BE2C (cell line): Measurements from ENCODE around the gene NRF1.

Experiments
- DNase-seq: peaks from one replicate; pipeline ENCODE4 v3.0.0-alpha.2; 2020
- H3K27me3 ChIP-seq: fragments of 250-450 bp; sonication (Bioruptor Pico); 2 replicates; pipeline ENCODE4 v1.5.1; 2020; ENCODE audit warnings: mild to moderate bottlenecking
- H3K36me3 ChIP-seq: fragments of 250-450 bp; sonication (Bioruptor Pico); 2 replicates; pipeline ENCODE4 v1.5.1; 2020; ENCODE audit warnings: mild to moderate bottlenecking
- H3K4me1 ChIP-seq: fragments of 250-450 bp; sonication (Bioruptor Pico); 2 replicates; pipeline ENCODE4 v1.5.1; 2020
- H3K4me3 ChIP-seq: 2 replicates; pipeline ENCODE4 v1.5.1; 2011; ENCODE audit warnings: low read depth, low read length
- H3K9me3 ChIP-seq: fragments of 250-450 bp; sonication (Bioruptor Pico); 2 replicates; pipeline ENCODE4 v1.5.1; 2020
- TF ChIP-seq, protein P1 (sequence below): IDR thresholded peaks from 2 replicates; pipeline ENCODE4 v1.5.1; 2012; ENCODE audit warnings: mild to moderate bottlenecking, low read depth, low read length

Gene NRF1

DNA sequence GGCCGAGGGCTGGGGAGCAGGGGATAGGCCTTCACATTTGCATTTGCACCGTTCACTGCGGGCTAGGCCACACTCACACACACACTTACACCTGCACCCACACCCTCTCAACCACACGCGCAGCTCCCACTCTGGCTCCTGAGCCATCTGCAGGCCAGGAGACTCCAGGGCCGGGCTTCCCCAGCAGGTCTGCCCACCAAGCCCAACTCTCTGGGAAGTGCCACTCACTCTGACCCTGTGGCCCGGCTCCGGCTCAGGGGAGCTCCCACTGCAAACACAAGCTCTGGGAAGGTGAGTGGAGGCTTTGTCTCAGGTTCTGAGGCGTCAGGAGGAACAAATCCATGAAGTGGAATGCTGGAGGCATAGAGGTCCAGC, 157.9 kb downstream of the NRF1 start:
- Histone ChIP-seq H3K4me1 (no peaks in the 10 kb centered on the region), H3K9me3 (no peaks in the 10 kb centered on the region)

DNA sequence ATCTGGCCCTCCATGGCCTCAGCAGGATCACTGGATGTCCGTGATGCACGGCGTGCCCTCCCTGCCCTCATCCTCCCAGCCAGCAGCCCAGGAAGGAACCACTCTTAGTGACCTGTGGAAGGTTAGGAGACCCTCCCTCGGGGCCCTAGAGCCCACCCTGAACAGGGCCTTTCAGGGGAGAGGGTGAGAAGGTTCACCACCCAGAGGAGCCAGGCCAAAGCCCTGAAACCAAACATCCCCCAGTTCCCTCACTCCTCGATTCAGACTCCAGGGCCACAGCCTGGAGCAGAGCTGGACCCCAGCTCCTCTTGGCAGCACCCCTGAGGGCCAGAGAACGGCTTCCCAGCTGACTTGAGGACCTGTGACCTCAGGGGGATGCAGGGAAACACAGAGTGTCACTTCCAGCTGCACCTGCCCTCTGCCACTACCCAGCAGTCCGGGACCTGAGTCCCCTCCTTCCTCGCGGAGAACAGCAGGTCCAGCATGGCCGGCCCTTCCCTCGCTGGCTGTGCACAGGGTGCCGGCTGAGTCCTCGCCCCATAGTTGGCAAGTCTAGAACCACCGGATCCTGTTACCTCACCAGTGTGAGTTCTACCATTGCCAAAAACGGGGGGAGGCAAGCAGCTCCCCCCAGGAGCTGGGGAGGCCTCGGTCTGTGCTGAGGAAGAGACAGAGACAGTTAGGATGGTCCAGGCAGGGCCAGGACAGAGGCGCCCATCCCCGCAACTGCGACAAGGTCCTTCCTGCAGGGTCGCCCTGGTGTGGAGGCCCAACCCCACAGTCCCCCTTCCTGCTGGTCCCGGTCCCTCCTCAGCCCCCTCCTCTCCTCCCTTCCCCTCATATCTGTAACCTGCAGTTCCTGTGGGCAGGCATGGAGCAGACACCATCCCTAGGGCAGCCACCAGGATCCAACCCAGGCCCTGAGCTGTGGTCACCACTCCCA, 158.6 kb downstream of the NRF1 start:
- H3K36me3 ChIP-seq = no peaks in the 10 kb centered on the region
- H3K4me1 ChIP-seq = no peaks in the 10 kb centered on the region
- H3K4me3 ChIP-seq = no peak overlapping the region
- H3K27me3 ChIP-seq = no peaks in the 10 kb centered on the region
- no peak for DNase-seq
- TF ChIP-seq, protein P1, sequence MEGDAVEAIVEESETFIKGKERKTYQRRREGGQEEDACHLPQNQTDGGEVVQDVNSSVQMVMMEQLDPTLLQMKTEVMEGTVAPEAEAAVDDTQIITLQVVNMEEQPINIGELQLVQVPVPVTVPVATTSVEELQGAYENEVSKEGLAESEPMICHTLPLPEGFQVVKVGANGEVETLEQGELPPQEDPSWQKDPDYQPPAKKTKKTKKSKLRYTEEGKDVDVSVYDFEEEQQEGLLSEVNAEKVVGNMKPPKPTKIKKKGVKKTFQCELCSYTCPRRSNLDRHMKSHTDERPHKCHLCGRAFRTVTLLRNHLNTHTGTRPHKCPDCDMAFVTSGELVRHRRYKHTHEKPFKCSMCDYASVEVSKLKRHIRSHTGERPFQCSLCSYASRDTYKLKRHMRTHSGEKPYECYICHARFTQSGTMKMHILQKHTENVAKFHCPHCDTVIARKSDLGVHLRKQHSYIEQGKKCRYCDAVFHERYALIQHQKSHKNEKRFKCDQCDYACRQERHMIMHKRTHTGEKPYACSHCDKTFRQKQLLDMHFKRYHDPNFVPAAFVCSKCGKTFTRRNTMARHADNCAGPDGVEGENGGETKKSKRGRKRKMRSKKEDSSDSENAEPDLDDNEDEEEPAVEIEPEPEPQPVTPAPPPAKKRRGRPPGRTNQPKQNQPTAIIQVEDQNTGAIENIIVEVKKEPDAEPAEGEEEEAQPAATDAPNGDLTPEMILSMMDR = no peak
- no peaks in the 10 kb centered on the region for H3K9me3 ChIP-seq

More for the DNA sequence above, 157.9 kb downstream of the NRF1 start:
- H3K27me3 ChIP-seq = no peaks in the 10 kb centered on the region
- no peak overlapping the region for H3K4me3 ChIP-seq
- no peaks in the 10 kb centered on the region for H3K36me3 ChIP-seq
- TF ChIP-seq, protein P1 = no peak
- no peak for DNase-seq

DNA sequence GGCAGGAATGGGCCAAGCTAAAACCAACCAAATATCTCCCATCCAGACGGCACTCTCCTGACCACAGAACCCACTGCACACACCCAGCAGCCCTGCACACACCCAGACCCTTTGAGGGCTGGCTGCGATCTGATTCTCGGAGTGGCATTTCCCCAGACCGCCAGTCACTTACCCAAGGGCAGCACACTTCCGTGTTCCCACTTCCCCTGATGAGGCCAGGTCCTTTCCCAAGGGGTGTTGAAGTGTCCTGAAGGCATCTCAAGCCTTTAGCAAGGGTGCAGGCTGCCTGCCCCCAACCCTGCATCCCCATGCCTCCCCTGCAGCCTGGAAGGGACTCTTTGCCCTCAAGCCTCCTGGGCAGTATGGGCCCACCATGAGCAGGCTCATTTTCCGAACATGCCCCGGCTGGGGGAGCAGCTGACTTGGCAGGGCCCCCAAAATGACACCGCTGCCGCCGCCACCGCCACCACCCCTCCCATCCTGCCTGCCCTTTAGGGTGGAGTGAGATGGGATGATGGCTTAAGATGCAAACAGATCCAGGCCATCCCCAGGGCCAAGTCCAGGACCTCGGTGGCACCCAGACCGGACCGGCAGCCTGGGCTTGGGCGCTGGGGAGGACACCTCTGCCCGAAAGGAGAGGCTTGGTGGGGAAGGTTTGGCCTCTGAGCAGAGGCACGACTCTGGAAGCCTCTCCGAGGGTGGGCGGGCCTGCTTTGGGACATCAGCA, 159.8 kb downstream of the NRF1 start:
- TF ChIP-seq, protein P1 = no peak
- Histone ChIP-seq H3K27me3 (no peaks in the 10 kb centered on the region), H3K36me3 (no peaks in the 10 kb centered on the region), H3K9me3 (no peaks in the 10 kb centered on the region), H3K4me3 (no peak overlapping the region), H3K4me1 (no peaks in the 10 kb centered on the region)
- no peak for DNase-seq

DNA sequence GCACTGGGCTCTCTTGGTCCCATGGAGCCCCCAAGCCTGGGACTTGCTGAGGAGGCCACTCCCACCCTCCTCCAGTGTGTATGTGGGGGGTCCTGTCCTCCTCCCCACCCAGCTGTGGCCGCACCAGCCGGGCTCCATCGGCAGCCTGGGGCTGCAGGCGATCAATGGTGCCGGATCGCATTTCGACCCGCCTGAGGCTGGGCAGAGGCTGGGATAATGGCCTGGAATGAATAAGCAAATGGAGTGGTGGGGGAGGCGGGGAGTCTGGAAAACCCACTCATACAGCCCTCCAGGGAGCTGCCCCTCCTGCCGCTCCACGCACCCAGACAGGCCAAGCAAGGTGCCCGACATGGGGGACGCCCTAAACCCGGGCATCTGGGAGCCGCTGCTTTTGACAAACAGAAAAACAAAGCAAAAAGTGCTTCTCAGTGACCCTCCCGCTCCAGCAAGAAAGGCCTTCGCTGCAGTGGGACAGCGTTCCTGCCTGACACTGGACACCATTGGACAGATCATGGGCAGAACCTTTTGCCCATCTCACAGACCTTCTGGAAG, 160.5 kb downstream of the NRF1 start:
- no peaks in the 10 kb centered on the region for H3K36me3 ChIP-seq
- no peaks in the 10 kb centered on the region for H3K27me3 ChIP-seq
- H3K9me3 ChIP-seq = no peaks in the 10 kb centered on the region
- TF ChIP-seq, protein P1 = no peak
- DNase-seq = no peak
- H3K4me3 ChIP-seq = no peak overlapping the region
- no peaks in the 10 kb centered on the region for H3K4me1 ChIP-seq

DNA sequence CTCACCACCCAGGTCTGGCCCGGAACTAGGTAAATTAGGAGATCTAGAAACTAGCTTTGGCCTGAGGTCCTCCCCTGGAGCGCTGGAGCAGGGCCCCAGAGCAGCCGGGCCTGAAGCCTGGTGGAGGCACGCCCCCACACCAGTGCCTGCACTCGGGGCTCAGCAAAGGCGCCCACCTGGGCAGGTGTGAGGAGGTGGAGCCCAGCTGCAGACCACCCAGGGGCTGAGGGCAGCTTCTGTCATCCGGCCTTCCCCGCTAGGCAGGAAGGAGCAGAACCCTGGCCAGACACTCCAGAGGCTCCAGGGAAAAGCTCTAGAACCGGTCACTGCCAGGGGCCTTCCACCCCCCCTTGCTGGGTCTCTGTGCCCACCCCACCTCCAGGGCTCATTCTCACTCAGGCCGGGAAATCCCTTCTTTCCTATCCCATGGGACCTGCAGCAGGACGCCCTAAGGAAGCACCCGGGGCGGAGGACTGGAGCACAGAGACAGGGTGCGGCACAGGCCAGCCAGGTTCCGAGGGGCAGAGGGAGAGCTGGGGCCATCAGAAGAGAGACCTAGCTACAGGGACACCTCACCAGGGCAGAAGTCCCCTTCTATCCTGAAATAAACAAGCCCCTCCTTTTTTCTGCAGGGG, 161.2 kb downstream of the NRF1 start:
- no peak for DNase-seq
- TF ChIP-seq, protein P1 = no peak
- Histone ChIP-seq H3K4me3 (no peak overlapping the region), H3K9me3 (no peaks in the 10 kb centered on the region), H3K27me3 (no peaks in the 10 kb centered on the region), H3K4me1 (no peaks in the 10 kb centered on the region), H3K36me3 (no peaks in the 10 kb centered on the region)
